HG03378 (cell line): Measurements from ENCODE around the gene IRF4.

Source experiments
- ATAC-seq: cut with Tn5 transposase; IDR thresholded peaks from one replicate; pipeline ENCODE4 v1.9.1; 2021; ENCODE audit warnings: mild to moderate bottlenecking, moderate library complexity; ENCODE audit not compliant: unreplicated experiment

IRF4 gene

GRCh38 chr6:379410-380181 is 12.0 kb upstream of the IRF4 start:
- ATAC-seq: peak; percentile 49

GRCh38 chr6:380234-381218 is 11.0 kb upstream of the IRF4 start:
- no peak for ATAC-seq

GRCh38 chr6:381742-382461 is 9.7 kb upstream of the IRF4 start:
- no peak for ATAC-seq

GRCh38 chr6:382883-383810 is 8.4 kb upstream of the IRF4 start:
- ATAC-seq: no peak

GRCh38 chr6:383856-384255 is 7.7 kb upstream of the IRF4 start:
- no peak for ATAC-seq

GRCh38 chr6:384898-385297 is 6.7 kb upstream of the IRF4 start:
- ATAC-seq: no peak

- ATAC-seq: no peak
Measured at GRCh38 chr6:385614-386013, 5.9 kb upstream of the IRF4 start.

GRCh38 chr6:386688-387266 is 4.8 kb upstream of the IRF4 start:
- ATAC-seq: no peak

- no peak for ATAC-seq
Measured at GRCh38 chr6:387293-387741, 4.2 kb upstream of the IRF4 start.

GRCh38 chr6:388202-388903 is 3.2 kb upstream of the IRF4 start:
- ATAC-seq: no peak

- no peak for ATAC-seq
Measured at GRCh38 chr6:389143-389542, 2.4 kb upstream of the IRF4 start.

- ATAC-seq: peak; percentile 41
Measured at GRCh38 chr6:389622-390021, 1.9 kb upstream of the IRF4 start.

GRCh38 chr6:390914-391558 is 516 bp upstream of the IRF4 start:
- ATAC-seq: peak; percentile 28

- no peak for ATAC-seq
Measured at GRCh38 chr6:392441-393390, 1.2 kb downstream of the IRF4 start.

- no peak for ATAC-seq
Measured at GRCh38 chr6:393391-394221, 2.1 kb downstream of the IRF4 start.

GRCh38 chr6:394641-395289 is 3.2 kb downstream of the IRF4 start:
- no peak for ATAC-seq
